Measurements from ENCODE around the gene OR4D5.

Gene OR4D5

DNA sequence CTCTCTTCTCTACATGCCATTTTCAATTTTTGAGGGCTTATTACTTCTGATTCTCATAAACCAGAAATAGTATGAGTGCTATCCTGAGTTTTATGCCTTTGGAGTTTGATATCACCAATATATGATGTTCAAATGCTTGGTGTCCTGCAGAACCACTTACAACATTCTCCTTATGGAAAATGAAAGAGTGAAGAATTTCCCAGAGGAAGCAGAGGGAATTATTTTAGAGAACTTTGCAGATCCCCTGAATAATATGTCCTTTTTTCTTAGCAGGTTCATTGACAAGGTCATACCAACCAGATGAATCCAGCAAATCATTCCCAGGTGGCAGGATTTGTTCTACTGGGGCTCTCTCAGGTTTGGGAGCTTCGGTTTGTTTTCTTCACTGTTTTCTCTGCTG lies at the start of gene OR4D5:
OR4D5 (plus strand) TSS at position 301 of the 400 bp plus-strand sequence; CDS start at position 301, 0 bp downstream.
- DNase-seq = no peak

DNA sequence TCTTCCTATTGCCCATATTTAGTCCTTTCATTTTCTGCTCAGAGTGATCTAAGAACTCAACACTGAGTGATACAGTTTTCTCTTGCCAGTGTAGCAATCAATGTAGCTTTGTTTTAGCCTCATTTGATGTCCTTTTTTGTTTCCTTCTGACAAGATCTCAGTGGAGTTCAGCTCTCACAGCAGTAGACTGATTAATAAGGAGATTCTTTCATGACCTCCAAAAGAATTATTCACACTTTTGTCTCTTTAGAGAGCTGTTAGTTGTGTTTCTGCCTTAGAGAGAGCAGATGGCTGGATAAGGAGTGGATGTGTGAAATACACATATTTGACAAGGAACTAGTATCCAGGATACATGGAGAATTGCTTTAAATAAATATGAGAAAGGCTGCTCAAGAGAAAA lies 47.4 kb upstream of the OR4D5 start:
- DNase-seq = no peak

DNA sequence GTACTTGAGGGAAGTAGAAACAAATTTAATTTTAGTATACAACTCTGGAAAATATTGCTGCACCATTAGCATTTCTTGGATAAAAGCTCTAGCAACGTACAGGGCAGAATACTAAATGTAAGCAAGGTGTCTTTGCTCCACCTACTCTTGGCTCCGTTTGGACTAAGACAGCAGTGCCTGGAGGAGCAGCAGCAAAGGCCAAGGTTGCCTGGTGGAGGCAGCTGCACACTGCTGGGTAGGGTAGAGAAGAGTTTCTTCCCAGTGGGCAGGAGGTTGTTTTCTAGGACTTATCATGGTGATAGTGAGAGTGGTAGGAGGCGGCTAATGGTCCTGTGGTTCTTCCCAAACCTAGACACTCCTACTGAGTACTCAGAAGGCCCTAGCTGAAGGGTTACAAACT lies 39.6 kb upstream of the OR4D5 start:
- DNase-seq = no peak

DNA sequence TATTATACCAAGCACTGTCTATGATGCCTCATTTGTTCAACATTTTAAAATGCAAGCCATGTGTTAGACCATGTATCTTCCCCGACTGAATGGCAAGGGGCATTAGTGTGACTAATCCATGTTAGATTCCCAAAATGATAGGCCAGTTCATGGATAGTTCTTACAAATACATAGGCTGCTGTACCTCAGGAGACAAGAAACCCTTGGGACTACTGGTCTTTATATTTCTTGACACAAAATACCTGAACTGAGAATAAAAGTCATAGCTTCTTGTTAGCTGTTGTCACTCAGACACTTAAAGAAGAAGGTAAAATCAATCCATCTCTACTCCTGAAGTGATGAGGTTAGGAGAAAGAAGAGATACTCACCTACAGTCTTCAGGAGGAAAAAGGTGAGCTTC lies 37.5 kb upstream of the OR4D5 start, which contains the start of gene OR8D4:
OR8D4 (plus strand) TSS at position 301 of the 400 bp plus-strand sequence. CDS start 4,265 bp downstream, outside the sequence.
- DNase-seq = no peak

DNA sequence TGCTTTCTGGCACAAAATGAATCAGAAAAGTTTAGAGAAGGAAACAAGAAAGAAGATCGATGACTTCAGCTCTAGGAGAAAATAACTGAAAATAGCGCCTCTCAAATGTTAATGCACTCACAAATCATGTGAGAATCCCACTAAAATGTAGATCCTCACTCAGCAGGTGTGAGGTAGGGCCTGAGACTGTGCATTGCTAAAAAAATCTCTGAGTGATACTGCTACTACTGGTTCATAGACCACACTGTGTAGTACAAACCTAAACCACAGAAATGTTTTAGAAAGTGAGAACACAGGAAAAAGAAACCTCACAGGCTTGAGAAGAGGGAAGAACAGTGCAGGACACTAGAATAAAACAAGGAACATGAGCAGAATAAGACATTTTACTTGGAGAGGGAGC lies 35.5 kb upstream of the OR4D5 start:
- no peak for DNase-seq

DNA sequence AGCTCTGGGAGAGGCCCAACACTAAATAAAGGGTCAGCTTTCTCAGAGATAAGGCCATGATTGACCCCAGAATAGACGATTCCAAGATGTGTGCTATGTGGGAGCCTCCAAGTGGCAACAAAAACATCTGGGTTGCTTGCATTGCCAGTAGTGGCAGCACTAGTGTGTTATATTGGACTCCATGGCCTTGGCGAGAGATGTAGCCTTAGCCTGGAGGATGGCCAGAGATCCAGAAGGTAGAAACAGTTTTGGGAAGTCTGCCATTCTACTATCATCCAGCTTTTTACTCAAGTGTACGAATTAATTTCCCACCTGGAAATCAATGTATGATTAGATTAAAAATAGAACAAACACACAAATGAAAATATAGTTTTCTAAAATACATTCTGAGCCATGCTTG lies 34.5 kb upstream of the OR4D5 start:
- DNase-seq = no peak

DNA sequence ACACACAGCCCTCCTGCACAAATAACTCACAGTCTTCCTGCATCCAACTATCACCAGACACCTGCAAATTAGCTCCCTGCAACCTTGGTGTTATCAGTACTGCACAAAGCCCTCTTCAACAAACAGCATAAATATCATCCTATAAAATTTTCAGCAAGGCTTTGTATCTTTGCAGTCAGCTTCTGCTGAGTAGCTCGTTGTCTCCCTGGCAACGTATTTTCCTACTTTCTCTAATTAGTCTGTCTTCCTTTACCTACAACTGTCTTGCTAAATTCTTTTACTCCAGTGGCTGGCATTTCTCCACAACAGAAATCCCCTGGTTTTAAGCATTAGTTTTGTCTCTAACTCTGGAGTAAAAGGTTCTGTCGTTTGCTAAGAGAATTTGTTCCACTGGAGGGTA lies 33.6 kb upstream of the OR4D5 start:
- no peak for DNase-seq

DNA sequence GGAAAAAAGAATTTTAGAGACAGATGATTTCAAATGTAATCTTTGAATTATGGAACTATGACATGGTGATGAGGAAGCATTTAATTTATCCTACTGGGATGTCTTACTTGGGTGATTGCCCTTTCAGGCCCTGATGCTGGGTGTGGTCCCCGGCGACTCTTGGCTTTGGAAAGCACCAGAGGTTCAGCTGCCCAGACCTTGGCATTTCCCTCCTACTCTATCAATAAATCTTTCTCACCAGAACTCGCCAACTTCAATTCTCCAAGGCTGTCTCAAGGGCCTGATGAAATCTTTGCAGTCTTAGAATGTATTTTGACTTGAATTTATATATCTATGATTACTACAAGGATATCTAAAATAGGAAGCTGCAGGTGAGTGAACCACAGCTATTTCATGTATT lies 18.5 kb upstream of the OR4D5 start:
- DNase-seq = no peak

DNA sequence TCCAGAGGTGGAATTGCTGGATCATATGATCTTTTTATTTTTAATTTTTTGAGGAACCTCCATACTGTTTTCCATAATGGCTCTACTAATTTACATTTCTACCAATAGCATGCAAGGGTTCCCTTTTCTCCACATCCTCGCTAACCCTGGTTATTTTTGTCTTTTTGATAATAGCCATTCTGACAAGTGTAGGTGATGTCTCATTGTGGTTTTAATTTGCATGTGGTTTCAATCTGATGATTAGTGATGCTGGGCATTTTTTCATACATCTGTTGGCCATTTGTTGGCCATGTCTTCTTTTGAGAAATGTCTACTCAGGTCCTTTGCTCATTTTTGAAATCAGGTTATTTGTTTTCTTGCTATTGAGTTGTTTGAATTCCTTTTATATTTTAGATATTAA lies 15.4 kb upstream of the OR4D5 start:
- DNase-seq = no peak

DNA sequence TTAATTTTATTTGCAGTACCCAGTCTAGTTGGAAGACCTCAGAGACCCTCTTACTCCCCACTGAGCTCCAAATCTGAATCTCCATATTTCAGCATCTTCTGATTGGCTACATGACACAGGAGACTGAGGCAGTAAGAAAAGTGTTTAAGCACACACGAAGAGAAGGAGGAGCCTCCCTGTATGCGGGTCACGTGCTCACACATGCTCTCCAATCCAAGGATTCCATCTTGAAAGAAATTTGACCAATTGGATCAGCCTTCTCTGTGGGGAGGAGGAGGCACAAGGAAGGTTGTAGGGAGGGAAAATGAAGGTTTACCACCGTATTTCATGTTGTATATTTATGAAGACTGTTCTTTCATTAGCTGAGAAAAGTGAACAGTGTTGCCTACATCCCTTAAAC lies 3.0 kb downstream of the OR4D5 start:
- no peak for DNase-seq

DNA sequence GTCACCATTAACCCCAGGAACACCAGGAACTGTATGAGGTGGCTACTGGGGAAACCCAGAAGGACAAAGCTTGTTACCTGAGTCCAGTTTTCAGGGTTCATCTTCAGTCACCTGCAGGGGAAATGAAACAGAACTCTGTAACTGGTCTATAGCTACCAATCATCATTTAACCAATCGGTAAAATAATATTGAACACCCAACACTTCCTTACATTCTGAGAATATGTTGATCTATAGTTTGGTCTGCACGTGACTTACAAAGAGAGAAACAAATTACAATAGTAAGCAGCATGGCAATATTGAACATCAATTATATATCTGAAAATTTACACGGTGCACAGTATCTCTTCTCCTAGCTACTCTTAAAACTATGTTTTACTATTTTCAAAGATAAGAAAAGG lies 4.3 kb downstream of the OR4D5 start, which contains the start of gene OR6T1:
OR6T1 (minus strand) TSS at position 101 of the 400 bp plus-strand sequence; CDS start at position 101, 0 bp downstream.
- DNase-seq = no peak

DNA sequence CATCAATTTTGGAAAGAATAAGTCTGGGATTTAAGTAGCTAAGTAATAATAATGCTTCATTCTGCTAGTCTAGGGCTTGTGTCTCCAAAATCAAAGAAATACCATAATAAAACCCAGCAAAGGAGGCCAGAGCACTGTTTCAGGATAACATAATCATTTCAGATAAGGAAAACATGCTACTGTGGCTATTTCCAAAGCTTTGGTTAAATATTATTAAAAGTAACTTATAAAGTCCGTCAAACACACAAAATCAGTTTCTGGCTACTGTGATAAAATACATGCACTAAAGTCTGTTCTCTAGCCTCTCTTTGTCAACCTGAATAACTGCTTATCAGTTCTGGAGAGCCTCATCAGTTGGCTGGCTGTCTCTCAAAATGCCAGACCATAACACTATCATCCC lies 5.7 kb downstream of the OR4D5 start:
- no peak for DNase-seq

DNA sequence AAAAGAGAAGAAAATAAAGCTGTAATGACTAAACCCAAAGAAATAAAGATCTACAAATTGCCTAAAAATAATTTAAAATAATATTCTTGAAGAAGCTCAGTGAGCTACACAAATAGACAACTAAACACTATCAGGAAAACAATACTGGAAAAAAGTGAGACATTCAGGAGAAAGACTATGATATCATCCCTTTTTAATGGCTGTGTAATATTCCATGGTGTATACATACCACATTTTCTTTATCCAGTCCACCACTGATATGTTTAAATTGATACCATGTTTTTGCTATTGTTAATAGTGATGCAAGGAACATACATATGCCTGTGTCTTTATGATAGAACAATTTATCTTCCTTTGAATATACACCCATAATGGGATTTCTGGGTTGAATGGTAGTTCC lies 17.3 kb downstream of the OR4D5 start:
- no peak for DNase-seq

DNA sequence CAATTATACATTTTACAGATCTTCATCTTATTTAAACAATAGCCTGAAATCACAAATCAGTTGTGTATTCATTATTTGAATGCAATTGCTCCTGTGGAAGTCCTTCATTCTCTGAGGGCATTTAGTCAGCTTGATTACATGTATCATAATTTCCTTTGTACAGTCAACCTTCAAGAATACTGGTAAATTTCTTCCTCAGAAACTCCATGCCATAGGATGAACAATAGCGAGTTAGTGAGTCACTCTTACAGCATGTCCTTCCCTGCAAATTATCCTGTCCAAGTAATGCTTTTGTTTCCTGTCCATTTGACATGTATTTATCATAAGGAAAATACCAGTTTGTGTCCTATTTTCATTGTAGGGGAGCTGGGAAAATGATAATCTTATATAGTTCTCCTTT lies 34.4 kb downstream of the OR4D5 start:
- no peak for DNase-seq

DNA sequence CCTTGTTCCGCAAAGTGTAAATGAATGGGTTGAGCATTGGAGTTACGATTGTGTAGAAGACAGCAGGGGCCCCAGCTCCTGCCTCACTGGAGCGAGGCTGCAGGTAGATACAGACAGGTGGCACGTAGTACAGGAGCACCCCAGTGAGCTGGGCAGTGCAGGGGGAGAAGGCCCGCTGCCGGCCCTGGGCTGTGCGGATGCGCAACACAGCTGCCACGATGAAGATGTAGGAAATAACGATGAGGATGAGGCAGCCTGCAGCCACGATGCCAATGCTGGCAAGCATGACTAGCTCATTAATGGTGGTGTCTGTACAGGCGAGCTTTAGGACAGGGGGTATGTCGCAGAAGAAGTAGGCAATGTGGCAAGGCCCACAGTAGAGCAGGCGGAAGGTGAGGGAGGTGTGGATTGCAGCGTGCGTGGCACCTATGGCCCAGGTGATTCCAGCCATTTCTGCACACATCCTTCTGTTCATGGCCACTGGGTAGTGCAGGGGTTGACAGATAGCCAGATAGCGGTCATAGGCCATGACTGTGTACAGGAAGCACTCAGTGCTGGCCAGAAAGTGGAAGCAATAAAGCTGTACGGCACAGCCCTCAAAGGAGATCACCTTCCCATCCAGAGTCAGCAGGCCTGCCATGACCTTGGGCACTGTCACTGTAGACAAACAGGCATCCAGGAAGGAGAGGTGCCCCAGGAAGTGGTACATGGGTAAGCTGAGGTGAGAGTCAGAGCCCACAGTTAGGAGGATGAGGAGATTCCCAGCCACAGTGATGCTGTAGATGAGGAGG lies 37.5 kb downstream of the OR4D5 start:
- no peak for DNase-seq

DNA sequence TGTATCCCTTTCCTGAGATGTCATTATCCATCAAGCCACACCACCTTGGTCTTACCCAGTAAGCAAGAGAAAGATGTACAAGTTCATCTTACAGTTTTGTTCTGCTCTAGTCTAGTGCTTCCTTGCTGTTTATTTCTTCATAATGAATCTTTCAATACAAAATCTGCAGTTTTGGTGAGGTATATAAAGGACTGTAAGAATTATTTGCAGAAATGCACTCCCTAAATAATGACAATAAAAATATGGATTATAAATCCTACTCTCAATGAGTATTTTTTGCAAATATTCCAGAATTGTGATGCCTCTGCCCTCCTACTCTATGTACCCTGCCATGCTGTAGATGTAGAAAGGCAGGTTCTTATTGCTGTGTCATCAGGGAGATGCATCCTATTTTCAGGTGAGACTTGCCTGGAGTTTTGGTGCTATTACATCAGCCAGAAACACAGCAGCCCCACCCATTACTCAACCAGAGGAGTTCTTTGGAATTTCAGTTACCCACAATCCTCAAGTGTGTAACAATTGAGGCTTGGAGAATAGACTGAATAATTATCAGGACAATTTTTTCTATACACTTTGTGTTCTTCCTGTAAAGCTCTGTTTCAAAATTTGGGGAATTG lies 38.4 kb downstream of the OR4D5 start, which contains the start of gene OR10S1:
OR10S1 (minus strand) TSS at position 51 of the 617 bp plus-strand sequence. CDS start 117 bp downstream, outside the sequence.
- DNase-seq = no peak

DNA sequence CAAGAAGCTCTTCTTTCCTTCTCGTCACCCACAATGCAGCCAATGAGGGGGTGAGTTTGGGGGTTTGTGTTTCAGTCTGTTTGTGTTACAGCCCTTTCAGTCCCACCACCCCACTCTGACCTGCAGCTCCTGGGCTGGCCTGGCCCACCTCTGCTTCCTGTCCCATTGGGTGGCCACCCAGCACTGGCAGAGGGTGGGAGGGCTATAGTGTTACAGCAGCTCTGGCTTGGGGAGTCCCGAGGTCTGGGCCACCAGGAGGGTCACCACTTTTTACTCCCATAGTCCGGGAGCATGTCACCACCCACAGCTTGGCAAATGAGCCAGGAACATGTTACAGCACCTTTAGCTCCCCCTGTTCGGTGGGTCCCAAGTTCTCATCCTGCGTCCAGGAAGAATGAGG lies 39.9 kb downstream of the OR4D5 start:
- no peak for DNase-seq

All from right forelimb (tissue), 1 donor.